Placental pericyte (primary cell): ENCODE results near the gene SEMA6C. TPM values are rescaled to one million over a fixed set of nuclear protein-coding genes. Genes with fewer than 3 reads are reported as not detected.

Experiments
- total RNA-seq: library from RNA; depleted of rRNA; stranded (reverse); fragments of >200 nt; gene quantifications from 2 replicates; pipeline ENCODE4 v1.2.3, GENCODE V29; 2012

SEMA6C gene
- total RNA-seq: 0.57 and 1.8 TPM in 2 replicates

GRCh38 chr1:151146412-151147131 is at the start of gene SEMA6C:
TSS of gene SEMA6C (minus strand) at chr1:151146631. CDS start at chr1:151142621, 4,010 bp downstream.

GRCh38 chr1:151189637-151190445 is 43.4 kb upstream of the SEMA6C start, which contains the start of gene VPS72:
TSS of gene VPS72 (minus strand) at chr1:151190197. CDS start at chr1:151190121, 76 bp downstream.

GRCh38 chr1:151175863-151176262 is 29.4 kb upstream of the SEMA6C start, which contains the start of gene TMOD4:
TSS of gene TMOD4 (minus strand) at chr1:151175981. CDS start at chr1:151174875, 1,106 bp downstream.

GRCh38 chr1:151165738-151166504 is 19.5 kb upstream of the SEMA6C start, which contains the start of the genes LYSMD1 and SCNM1:
TSS of gene LYSMD1 (minus strand) at chr1:151165902. CDS start at chr1:151165258, 644 bp downstream.
TSS of gene SCNM1 (plus strand) at chr1:151166144. CDS start at chr1:151166153, 9 bp downstream.

GRCh38 chr1:151156515-151156819 is 10.0 kb upstream of the SEMA6C start, which contains the start of gene TNFAIP8L2:
TSS of gene TNFAIP8L2 (plus strand) at chr1:151156649. CDS start at chr1:151158698, 2,049 bp downstream.

Other genes with a start within 250 kb of the SEMA6C start
- gene SETDB1, start 220.3 kb downstream of the SEMA6C start, total RNA-seq: 39.1 and 42.7 TPM in 2 replicates
- gene CERS2, start 171.8 kb downstream of the SEMA6C start, total RNA-seq: 136 and 182 TPM in 2 replicates
- gene ANXA9, start 164.3 kb downstream of the SEMA6C start, total RNA-seq: under 0.01 and 0.22 TPM in 2 replicates
- 5.9 and 9.2 TPM in 2 replicates for gene MINDY1, start 139.7 kb downstream of the SEMA6C start, total RNA-seq
- gene PRUNE1, start 138.2 kb downstream of the SEMA6C start, total RNA-seq: 7.7 and 8.9 TPM in 2 replicates
- gene BNIPL, start 110.0 kb downstream of the SEMA6C start, total RNA-seq: 0.22 and 0.29 TPM in 2 replicates
- 2.9 and 3.3 TPM in 2 replicates for gene C1orf56, start 98.9 kb downstream of the SEMA6C start, total RNA-seq
- 68.1 and 106 TPM in 2 replicates for gene CDC42SE1, start 87.0 kb downstream of the SEMA6C start, total RNA-seq
- gene MLLT11, start 86.2 kb downstream of the SEMA6C start, total RNA-seq: 2.8 and 10.7 TPM in 2 replicates
- 9.7 and 9.8 TPM in 2 replicates for gene GABPB2, start 75.9 kb downstream of the SEMA6C start, total RNA-seq
- gene TNFAIP8L2, start 10.0 kb upstream of the SEMA6C start, total RNA-seq: not detected in 2 replicates
- 13.6 and 14.2 TPM in 2 replicates for gene LYSMD1, start 19.3 kb upstream of the SEMA6C start, total RNA-seq
- gene SCNM1, start 19.5 kb upstream of the SEMA6C start, total RNA-seq: 29.8 and 31.1 TPM in 2 replicates
- not detected in 2 replicates for gene TMOD4, start 29.4 kb upstream of the SEMA6C start, total RNA-seq
- 35.5 and 55.4 TPM in 2 replicates for gene VPS72, start 43.6 kb upstream of the SEMA6C start, total RNA-seq
- 71.9 and 78.6 TPM in 2 replicates for gene PIP5K1A, start 51.9 kb upstream of the SEMA6C start, total RNA-seq
- gene PSMD4, start 108.1 kb upstream of the SEMA6C start, total RNA-seq: 156 and 173 TPM in 2 replicates
- 16.8 and 16.9 TPM in 2 replicates for gene ZNF687, start 135.7 kb upstream of the SEMA6C start, total RNA-seq
- gene PI4KB, start 180.8 kb upstream of the SEMA6C start, total RNA-seq: 38.5 and 92.6 TPM in 2 replicates
- gene RFX5, start 200.6 kb upstream of the SEMA6C start, total RNA-seq: 14.2 and 34.2 TPM in 2 replicates
- gene SELENBP1, start 226.1 kb upstream of the SEMA6C start, total RNA-seq: 8.7 and 30.9 TPM in 2 replicates